Common myeloid progenitor, CD34-positive (primary cell): ENCODE results near the gene METTL25B.

ENCODE experiments used
- CTCF ChIA-PET: fragments of 350-600 bp; sonication (Branson Sonifier 250); formaldehyde crosslinking; loops from one replicate; lab custom pipeline; 2021; ENCODE audit warnings: antibody characterized with exemption; lab: Charles Lee
- POLR2A ChIA-PET: fragments of 350-600 bp; sonication (Branson Sonifier 250); formaldehyde crosslinking; loops from one replicate; lab custom pipeline; 2021; ENCODE audit warnings: antibody characterized with exemption; lab: Charles Lee
- DNase-seq, 3 donors: peaks; one replicate each; pipeline versions ENCODE4 v3.0.0 to v3.0.0-alpha.2; 2013
- H3K27ac ChIP-seq, 2 experiments: 1 replicate in 1 of 2; 2 replicates in 1 of 2; pipeline ENCODE4 v1.7.0; 2013; ENCODE audit warnings: inconsistent platforms in 2 of 2, low read length in 2 of 2, mild to moderate bottlenecking in 2 of 2, low read depth in 1 of 2, moderate library complexity in 1 of 2; ENCODE audit not compliant: severe bottlenecking in 2 of 2, insufficient read depth in 1 of 2, poor library complexity in 1 of 2
- H3K27me3 ChIP-seq, 5 experiments: replicated peaks in 2 of 5; 1 replicate in 3 of 5; 2 replicates in 2 of 5; pipeline versions ENCODE4 v1.6.1 to v1.7.0; 2013; ENCODE audit warnings: low read length in 4 of 5, mild to moderate bottlenecking in 2 of 5, moderate library complexity in 2 of 5, inconsistent platforms in 1 of 5; ENCODE audit not compliant: insufficient read depth in 5 of 5, control insufficient read depth in 4 of 5
- H3K36me3 ChIP-seq, 4 experiments: 1 replicate in 2 of 4; 2 replicates in 2 of 4; pipeline versions ENCODE4 v1.6.1 to v1.7.0; 2013; ENCODE audit warnings: low read length in 3 of 4, control low read depth in 1 of 4, mild to moderate bottlenecking in 1 of 4; ENCODE audit not compliant: control insufficient read depth in 4 of 4, insufficient read depth in 4 of 4
- H3K4me1 ChIP-seq, 4 experiments: 1 replicate in 3 of 4; 2 replicates in 1 of 4; pipeline versions ENCODE4 v1.6.1 to v1.7.1; 2013; ENCODE audit warnings: low read length in 3 of 4, mild to moderate bottlenecking in 3 of 4, control low read depth in 1 of 4, inconsistent platforms in 1 of 4, moderate library complexity in 1 of 4; ENCODE audit not compliant: control insufficient read depth in 4 of 4, insufficient read depth in 4 of 4; ENCODE audit errors: control extremely low read depth in 1 of 4
- H3K4me3 ChIP-seq, 7 experiments: 1 replicate in 4 of 7; 2 replicates in 3 of 7; pipeline versions ENCODE4 v1.5.1 to v1.7.0; 2013; ENCODE audit warnings: mild to moderate bottlenecking in 7 of 7, low read length in 6 of 7, moderate library complexity in 6 of 7, inconsistent platforms in 2 of 7, low read depth in 2 of 7, control low read depth in 1 of 7; ENCODE audit not compliant: insufficient read depth in 4 of 7, control insufficient read depth in 1 of 7; ENCODE audit errors: extremely low read depth in 1 of 7
- H3K9me3 ChIP-seq, 5 experiments: 1 replicate in 4 of 5; 2 replicates in 1 of 5; pipeline versions ENCODE4 v1.6.1 to v1.7.1; 2013; ENCODE audit warnings: low read length in 4 of 5, mild to moderate bottlenecking in 2 of 5, inconsistent platforms in 1 of 5, low read depth in 1 of 5, moderate library complexity in 1 of 5; ENCODE audit not compliant: control insufficient read depth in 4 of 5, insufficient read depth in 2 of 5; ENCODE audit errors: control extremely low read depth in 1 of 5
- WGBS: methylation state at CpG from one replicate; pipeline ENCODE4 v1.1.5; 2013; ENCODE audit not compliant: insufficient coverage; 5-methylcytosine and 5-hydroxymethylcytosine counted together

Gene METTL25B

DNA sequence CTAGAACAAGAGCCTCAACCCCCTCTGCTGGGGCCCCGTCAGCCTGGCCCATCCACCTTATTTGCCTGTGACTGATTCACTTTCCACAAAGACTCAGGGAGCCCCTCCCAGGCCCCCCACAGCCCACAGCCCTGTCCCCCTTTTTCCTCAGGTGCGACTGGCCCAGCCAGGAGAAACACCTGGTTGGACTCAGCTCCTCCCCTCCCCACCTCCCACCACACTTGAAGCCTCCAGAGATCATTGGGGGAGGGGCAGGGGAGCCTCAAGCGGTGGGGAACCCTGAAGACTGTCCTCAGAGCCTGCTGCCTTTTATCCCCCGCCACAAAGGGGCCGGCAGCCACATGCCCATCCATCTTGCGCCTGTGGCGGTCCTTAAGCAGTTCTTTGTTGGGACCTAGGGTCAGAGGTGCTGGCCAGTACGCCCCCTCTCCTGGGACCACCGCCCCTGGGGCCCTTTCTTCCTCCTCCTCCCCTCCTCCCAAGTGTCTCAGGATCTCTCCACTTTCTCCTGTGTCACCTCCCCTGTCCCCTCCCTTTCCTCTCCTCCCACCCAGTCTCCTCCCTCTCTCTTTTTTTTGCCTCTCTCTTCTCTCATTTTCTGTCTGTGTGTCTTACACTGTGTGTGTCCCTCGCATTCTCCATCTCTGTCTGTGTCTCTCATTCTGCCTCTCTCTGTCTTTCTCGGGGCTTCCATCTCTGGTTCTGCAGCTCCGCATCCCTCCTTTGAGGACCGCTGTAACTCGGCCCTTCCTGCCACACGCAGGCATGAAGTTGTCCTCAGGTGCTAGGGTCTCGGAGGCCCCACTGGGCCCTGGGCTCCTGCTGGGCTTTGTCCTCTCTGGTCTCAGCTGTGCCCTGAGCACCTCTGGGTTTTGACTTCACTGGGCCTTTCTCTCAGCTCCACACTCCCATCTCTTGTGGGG lies 35.1 kb upstream of the METTL25B start:
- H3K36me3 ChIP-seq = no peaks in the 10 kb centered on the region
- ChIA-PET POLR2A (no interaction called here), CTCF (interaction anchor here (0.5 to 24.9 kb wide), 11 partner anchors 10 to 234 kb away, joined by 3 to 393 read pairs (median 3); partner anchors contain the start of genes CRABP2, ISG20L2, METTL25B and NES)
- H3K4me1 ChIP-seq = peaks cover 0 to 39% (median 29%) of the 10 kb centered on the region in 4 experiments
- H3K9me3 ChIP-seq = no peaks in the 10 kb centered on the region
- H3K27me3 ChIP-seq = peaks cover 0 to 62% (median 29%) of the 10 kb centered on the region in 5 experiments
- peak in 2 of 3 donors; percentile 33 to 39 for DNase-seq
- peak overlapping the region in 1 of 2 experiments; percentile 46 for H3K27ac ChIP-seq
- WGBS = 49% methylated on average over 10 of the region's 16 CpGs
- no peak overlapping the region for H3K4me3 ChIP-seq

DNA sequence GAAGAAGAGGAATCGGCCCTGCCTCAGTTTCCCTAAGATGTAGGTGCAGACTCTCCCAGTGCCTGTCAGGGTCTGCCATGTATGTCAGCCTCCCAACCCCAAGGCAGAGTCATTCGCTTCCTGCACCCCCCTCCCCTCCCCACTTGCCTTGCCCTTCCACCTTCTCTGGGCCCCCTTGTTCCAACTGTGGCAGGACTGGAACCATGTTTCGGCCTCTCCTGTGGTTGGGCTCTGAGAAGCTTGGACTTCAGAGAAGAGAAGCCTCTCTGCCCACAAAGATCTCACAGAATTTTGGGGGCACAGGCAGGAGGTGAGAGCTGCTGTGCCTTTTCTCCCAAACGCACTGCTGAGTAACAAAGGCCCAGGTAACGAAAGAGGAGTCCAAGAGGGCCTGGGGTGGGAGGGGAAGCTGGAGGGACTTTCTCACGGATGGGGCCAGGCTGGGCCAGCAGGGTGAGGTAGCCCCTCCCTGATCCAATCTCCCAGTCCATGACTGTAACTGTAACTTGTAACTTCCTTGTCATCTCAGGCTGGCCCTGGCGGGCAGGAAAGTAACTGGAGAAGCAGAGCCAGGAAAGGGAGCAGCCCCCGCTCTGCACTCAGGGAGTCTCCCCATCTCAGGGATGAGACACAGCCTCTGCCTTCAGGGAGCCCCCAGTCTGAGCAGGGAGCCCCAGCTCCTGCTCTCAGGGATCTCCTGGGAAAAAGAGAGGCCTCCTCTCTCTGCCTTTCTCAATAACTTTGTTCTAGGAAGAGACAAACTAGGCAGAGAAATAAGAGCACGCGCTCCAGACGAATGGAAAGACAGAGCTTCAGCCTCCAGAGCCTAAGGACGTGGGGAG lies 34.2 kb upstream of the METTL25B start:
- ChIA-PET POLR2A (no interaction called here), CTCF (interaction anchor here (1.0 to 21.6 kb wide), 10 partner anchors 12 to 234 kb away, joined by 3 to 393 read pairs (median 3); partner anchors contain the start of genes ISG20L2, METTL25B, NES and NTRK1)
- H3K4me3 ChIP-seq = no peak overlapping the region
- no peaks in the 10 kb centered on the region for H3K36me3 ChIP-seq
- H3K27me3 ChIP-seq = peaks cover 0 to 55% (median 29%) of the 10 kb centered on the region in 5 experiments
- no peak for DNase-seq
- peaks cover 0 to 38% (median 29%) of the 10 kb centered on the region in 4 experiments for H3K4me1 ChIP-seq
- WGBS = 82% methylated on average over 7 of the region's 12 CpGs
- peak overlapping the region in 1 of 2 experiments; percentile 46 for H3K27ac ChIP-seq
- H3K9me3 ChIP-seq = no peaks in the 10 kb centered on the region

DNA sequence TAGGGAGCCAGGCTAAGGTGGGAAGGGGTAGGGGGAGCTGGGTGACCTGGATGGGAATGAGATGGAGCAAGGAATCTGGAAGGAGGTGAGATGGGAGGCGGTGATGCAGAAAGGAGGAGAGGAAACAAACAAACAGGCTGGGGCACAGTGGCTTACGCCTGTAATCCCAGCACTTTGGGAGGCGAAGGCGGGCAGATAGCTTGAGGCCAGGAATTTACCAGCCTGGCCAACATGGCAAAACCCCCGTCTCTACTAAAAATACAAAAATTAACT lies 33.6 kb upstream of the METTL25B start:
- no peak overlapping the region for H3K4me3 ChIP-seq
- no peaks in the 10 kb centered on the region for H3K9me3 ChIP-seq
- no peak for DNase-seq
- ChIA-PET CTCF (interaction anchor here (1.0 to 21.6 kb wide), 8 partner anchors 11 to 233 kb away, joined by 3 to 393 read pairs (median 3); partner anchors contain the start of genes ISG20L2, METTL25B, NES and NTRK1), POLR2A (no interaction called here)
- H3K36me3 ChIP-seq = no peaks in the 10 kb centered on the region
- H3K4me1 ChIP-seq = peaks cover 0 to 33% (median 25%) of the 10 kb centered on the region in 4 experiments
- 96% methylated on average over 5 of the region's 5 CpGs for WGBS
- peaks cover 0 to 53% (median 28%) of the 10 kb centered on the region in 5 experiments for H3K27me3 ChIP-seq
- H3K27ac ChIP-seq = no peak overlapping the region

DNA sequence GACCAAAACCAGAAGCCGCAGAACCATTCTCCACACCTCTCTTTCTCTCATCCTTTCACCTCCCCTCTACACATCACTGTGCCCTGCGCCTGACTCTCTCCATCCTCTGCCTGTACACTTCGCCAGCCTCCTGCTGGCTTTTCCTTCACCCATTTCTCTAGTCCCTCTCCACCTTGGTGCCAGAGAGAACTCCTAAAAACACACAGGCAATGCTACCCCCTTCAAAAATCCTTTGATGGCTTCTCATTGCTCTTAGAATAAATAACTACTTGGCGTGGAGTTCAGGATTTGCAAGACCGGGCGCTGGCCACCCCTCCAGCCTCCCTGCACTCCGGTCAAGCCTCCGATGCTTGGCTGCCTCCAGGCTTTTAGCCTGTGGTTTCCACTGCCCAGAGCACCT lies 31.5 kb upstream of the METTL25B start:
- 98% methylated on average over 7 of the region's 8 CpGs for WGBS
- Histone ChIP-seq H3K4me1 (peaks cover 0 to 23% (median 19%) of the 10 kb centered on the region in 4 experiments), H3K36me3 (no peaks in the 10 kb centered on the region), H3K27ac (no peak overlapping the region), H3K4me3 (no peak overlapping the region), H3K9me3 (no peaks in the 10 kb centered on the region), H3K27me3 (peaks cover 0 to 49% (median 20%) of the 10 kb centered on the region in 5 experiments)
- no peak for DNase-seq
- POLR2A ChIA-PET = no interaction called here
- CTCF ChIA-PET = interaction anchor here (2.9 to 14.1 kb wide), 3 partner anchors 10 to 29 kb away, joined by 16 to 236 read pairs (median 34); partner anchors contain the start of genes CRABP2, ISG20L2 and METTL25B

DNA sequence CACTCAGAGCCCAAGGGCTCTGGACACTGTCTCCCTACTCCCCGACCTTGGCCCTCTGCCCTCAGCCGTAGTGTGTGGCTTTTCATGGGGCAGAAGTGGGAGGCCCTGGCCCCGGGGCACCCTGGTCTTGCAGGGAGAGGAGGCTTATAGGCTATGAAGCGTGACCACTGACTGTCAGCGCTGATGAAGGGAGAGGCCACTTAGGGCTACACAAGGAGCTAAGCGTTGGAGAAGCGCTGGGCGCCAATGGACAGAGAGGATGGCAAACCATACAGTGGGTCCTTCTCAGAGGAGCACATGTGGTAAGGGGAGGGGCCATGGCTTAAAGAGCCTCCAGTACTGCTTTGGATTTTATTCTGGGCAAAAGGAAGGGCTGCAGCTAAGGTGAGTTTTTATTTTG lies 30.8 kb upstream of the METTL25B start:
- H3K36me3 ChIP-seq = no peaks in the 10 kb centered on the region
- peaks cover 0 to 16% (median 12%) of the 10 kb centered on the region in 4 experiments for H3K4me1 ChIP-seq
- no peak for DNase-seq
- H3K9me3 ChIP-seq = no peaks in the 10 kb centered on the region
- no peak overlapping the region for H3K4me3 ChIP-seq
- H3K27me3 ChIP-seq = peaks cover 0 to 43% (median 15%) of the 10 kb centered on the region in 5 experiments
- no peak overlapping the region for H3K27ac ChIP-seq
- 92% methylated on average over 8 of the region's 8 CpGs for WGBS
- ChIA-PET POLR2A (no interaction called here), CTCF (interaction anchor here (1.5 to 14.1 kb wide), 4 partner anchors 9 to 38 kb away, joined by 5 to 236 read pairs (median 25); partner anchors contain the start of genes CRABP2, ISG20L2 and METTL25B)

DNA sequence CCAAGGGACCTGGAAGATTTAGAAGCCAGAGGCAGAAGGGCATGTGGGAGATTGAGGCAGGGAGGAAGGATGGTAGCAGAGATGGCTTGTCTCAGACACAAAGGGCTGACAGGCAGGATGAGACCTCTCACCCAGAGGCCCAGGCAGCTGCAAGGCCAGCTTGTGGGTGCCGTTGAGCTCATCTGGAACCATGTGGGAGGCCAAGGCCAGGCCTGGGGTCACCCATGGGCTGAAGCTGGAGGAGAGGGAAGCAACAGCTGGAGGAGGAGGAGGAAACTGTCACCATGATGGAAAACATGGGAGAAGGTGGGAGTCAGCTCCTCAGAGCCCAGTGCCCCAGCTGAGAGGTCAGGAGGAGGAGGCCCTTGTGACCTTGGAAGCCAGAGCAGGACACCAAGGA lies 29.3 kb upstream of the METTL25B start:
- no peak for DNase-seq
- POLR2A ChIA-PET = no interaction called here
- no peaks in the 10 kb centered on the region for H3K9me3 ChIP-seq
- no peaks in the 10 kb centered on the region for H3K36me3 ChIP-seq
- peaks cover 2 to 44% (median 21%) of the 10 kb centered on the region in 5 experiments for H3K27me3 ChIP-seq
- peaks cover 0 to 2% (median under 1%) of the 10 kb centered on the region in 4 experiments for H3K4me1 ChIP-seq
- H3K4me3 ChIP-seq = no peak overlapping the region
- no peak overlapping the region for H3K27ac ChIP-seq
- 100% methylated on average over 1 of the region's 1 CpG for WGBS
- CTCF ChIA-PET = interaction anchor here (0.8 to 14.1 kb wide), 5 partner anchors 12 to 80 kb away, joined by 3 to 236 read pairs (median 3); partner anchors contain the start of genes HAPLN2, ISG20L2 and METTL25B
